NCI-H2107 treated with DMSO at 0.1 percent for 48 hours (cell line): ENCODE measurements around the gene RFFL.
"Not testable (repeated sequence)": the region's sequence is repeated elsewhere in the genome, so short reads cannot be mapped to it uniquely, and the experiment has no call there.

ENCODE experiments used
- DNase-seq: peaks from one replicate; lab custom pipeline; 2025; ENCODE audit not compliant: unreplicated experiment; lab: John Stamatoyannopoulos, UW

RFFL gene

DNA sequence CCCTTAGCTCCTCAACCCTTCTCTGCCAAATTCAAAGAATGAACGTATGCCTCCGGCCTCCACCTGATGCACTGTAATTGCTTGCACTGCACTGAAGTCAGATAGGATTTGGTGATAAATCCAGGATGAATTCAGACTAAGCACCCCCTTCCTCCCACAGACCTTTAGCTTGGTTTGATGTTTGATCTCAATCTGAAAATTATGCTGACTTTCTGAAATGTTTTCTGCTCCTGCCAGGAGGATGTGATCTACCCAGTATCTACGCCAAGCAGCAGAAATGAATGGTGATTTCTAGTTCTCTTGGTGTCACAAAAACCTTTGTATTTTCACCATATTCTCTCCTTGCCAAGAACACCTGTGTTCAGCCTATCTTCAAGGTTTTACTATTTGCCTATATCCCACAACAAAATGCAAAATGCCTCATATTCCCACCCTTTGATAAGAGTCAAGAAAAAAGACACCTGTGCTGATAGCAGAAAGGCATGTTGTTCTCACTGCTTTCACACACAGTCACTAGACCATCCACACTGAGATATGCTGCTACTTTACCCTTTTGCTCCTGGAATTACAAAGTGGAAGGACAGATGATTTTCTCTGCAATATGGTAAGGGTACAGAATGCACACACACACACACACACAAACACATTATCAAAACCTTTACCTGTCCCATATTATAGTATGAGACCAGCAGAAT, 14.7 kb downstream of the RFFL start:
- no peak for DNase-seq

DNA sequence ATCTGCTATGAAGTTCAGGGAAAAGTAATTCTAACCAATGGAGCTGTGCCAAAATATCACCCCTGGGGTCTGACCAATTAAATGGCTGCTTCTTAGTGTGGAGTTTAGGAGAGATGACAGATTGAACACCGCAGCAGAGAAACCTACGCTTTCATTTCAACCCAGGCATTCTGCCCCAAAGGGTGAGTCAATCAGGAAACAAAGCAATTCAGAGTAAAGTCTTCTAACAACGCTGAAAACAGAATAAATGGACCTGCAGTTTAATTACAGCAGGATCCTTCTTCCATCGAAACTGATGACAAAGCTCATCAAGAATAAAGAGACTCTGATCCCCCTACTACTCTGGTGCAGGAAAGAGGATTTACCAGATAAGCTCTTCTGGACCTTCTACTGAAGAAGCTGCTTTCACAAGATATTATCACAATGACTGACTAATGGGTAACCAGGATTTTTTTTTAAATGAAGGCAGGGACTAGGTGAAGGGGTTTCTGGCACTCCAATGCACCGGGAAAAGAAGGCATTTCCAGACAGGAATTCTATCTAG, 16.7 kb downstream of the RFFL start:
- no peak for DNase-seq

DNA sequence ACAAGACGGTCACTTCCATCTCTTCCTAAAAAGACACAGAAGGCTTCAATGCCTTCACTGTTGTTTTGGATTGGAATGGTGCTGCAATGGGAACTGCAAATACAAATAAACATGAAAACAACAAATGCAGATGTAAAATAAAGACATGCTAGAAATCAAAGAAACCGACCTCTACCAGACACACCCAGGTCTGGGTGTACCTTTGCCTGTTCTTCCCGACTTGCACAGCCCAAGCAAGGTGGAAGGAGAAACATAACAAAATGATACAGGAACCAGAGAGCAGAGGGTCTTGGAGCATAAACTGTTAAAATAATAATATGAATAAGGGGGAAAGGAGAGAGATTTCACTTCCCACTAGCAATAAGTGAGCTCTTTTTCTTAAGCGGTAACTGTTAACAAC, 17.3 kb downstream of the RFFL start:
- DNase-seq = no peak

DNA sequence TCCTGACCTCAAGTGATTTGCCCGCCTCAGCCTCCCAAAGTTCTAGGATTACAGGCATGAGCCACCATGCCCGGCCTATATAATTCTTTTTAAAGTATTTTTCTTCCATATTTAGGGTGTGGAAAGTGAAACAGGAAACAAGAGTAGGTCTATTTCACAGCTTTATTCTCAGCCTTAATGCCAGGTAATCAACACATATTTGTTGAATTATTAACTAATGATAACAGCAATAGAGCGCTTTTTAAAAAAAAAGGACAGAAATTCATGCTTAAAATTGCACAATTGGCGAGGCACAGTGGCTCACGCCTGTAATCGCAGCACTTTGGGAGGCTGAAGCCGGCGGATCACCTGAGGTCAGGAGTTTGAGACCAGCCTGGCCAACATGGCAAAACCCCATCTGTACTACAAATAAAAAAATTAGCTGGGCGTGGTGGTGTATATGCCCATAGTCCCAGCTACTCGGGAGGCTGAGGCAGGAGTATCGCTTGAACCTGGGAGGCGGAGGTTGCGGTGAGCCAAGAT, 18.0 kb downstream of the RFFL start:
- DNase-seq = not testable (repeated sequence)

DNA sequence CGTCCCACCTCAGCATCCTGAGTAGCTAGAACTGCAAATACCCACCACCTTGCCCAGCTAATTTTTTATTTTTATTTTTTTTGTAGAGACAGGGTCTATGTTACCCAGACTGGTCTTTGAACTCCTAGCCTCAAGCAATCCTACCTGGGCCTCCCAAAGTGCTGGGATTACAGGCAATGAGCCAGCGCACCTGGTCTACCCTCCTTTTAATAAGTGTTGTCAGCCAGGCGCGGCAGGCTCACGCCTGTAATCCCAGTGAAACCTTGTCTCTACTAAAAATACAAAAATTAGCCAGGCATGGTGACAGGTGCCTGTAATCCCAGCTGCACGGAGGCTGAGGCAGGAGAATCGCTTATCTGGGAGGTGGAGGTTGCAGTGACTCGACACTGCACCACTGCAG, 19.3 kb downstream of the RFFL start:
- no peak for DNase-seq

DNA sequence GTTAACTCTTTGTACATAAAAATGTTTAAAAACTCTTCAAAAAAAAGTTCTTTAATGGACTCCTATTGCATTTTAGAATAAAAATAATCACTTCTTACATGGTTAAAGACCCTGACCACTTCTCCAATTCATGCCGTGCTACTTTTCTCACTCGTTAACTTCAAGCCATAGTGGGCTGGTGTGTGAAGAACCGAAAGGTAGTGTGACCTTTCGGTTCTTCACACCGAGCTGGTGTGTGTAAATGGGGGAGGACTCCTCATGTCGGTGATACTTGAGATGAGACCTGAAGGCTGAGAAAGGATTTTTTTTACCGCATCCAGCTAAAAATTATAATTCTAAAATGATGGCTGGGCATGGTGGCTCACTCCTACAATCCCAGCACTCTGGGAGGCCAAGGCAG, 22.1 kb downstream of the RFFL start:
- DNase-seq = no peak

DNA sequence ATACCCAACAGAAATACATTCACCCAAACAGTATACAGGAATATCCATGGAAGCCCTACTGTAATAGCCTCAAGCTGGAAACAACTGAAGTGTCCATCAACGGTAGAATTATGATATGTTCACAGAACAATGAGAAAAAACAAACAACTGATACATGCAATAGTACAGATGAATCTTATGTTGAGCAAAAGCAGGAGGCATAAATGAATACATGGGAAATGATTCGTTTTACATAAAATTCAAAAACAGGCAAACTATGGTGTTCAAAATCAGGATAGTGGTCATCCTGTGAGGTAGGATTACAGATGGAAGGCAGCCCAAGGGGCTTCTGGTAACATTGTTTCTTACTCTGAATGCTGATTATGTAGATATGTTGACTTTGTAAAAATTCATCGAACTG, 25.1 kb downstream of the RFFL start:
- no peak for DNase-seq

DNA sequence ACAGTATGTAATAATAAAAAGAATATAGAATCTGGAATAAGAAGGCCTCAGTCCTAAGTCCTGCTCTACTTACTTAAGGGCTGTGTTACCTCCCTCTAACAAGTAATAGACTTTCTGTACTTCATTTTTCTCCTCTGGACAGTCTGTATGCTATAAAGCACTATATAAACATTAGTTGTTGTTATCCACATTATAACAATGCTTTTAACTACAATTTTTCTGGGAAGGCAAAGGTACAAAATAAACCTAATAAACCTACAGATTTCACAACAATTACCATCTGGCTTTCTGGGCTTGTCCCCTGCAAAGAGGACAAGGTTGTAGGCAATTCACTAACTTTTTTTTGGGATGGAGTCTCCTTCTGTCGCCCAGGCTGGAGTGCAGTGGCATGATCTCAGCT, 32.7 kb downstream of the RFFL start:
- DNase-seq = no peak

DNA sequence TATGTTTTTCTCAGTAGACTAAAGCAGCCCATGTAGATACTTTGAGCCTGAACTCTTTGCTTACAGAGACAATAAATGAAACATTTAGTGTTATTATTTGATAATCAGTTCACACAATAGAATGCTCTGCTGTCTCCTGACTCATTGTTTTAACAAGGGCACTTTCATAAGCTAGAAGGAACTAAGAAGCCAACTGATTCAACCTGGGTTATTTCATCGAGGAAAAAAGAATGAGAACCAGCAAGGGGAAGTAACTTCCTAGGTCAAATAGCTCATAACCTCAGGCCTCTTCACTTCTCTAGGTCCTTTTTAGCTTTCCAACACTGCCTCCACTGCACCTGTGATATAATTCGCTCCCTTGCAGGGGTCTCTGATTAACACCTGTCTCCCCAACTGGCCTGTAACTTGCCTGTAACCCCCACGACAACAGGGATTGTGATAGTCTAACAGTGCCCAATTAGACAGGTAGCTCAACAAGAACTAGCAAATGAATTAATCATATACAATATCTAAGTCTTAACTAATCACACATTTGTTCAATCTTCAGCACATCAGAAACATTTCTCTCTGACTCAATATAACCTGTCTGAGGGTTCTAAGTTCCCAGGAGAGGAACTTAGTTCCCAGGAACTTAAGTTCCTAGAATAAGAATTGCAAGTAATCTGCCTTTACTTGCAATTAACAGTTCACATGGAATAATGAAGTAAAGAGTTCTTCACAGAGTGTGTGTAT, 34.8 kb downstream of the RFFL start:
- DNase-seq = no peak

DNA sequence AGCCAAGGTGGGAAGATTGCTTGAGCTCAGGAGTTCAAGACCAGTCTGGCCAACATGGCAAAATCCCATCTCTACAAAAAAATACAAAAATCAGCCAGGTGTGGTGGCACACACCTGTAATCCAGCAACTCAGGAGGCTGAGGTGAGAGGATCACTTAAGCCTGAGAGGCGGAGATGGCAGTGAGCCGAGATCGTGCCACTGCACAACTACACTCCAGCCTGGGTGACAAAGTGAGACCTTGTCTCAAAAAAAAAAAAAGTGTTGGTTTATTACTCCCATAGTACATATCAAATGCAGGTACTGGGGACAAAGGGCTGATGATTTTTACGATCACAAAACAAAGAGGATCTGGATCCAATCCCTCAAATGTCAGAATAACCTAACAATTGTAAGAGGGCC, 35.4 kb downstream of the RFFL start:
- not testable (repeated sequence) for DNase-seq

DNA sequence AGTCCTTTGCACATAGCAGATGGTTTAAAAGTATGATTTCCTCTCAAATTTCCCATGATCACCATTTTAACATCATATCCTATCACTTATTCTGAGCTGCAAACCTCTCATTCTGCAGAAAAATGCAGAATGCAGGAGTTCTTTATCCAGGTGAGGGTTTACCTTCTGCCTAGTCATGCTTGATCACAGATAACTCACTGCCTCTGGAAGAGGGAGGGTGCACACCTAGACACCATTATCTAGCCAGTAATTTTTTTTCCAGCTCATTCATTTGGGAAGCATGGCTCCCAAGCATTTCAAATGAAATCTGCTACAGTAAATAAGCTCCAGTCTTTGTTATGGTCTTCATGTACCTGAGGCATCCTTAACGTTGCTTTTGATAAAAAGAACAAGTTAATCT, 38.0 kb downstream of the RFFL start:
- DNase-seq = no peak

DNA sequence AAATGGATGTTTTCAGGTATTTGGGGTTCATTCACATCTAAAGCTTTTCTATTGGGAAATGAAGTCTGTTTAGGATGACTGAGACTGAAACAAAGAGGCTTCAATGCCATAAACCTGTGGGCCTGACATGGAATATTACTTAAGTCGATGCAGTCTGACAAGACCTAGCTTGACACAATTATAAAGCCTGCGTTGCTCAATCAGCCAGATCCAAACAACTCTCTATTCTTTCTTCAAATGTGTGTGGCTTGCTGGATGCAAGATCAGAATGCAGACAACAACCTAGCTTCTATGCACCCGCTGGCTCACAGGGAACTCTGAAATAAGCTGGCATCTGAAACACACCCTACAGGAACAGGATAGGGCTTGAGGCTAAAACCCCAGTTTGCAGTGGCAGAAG, 40.0 kb downstream of the RFFL start:
- no peak for DNase-seq

DNA sequence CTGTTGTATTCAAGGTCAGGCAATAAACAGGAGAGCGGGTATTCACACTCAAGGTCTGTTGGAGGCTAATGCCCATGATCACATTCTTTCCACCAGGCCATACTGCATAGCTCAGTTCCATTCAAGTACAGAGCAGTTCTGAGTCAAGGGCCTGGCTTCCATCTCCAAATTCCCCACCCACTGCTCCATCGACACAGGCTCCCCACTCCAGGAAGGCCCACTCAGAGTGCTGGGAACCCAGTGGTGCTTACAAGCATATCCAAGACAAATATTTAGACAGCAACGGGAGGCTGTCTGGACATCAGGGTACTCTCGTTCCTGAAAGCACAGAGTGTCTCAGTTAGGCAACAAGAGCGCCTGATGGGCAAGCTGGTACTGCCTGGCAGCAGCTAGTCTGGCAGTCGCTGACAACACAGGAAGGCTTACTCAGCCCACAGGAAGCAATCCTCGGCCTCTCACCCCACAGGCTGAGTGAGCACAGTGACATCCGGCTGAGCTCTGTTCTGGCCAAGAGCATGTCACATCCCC, 40.9 kb downstream of the RFFL start:
- no peak for DNase-seq

DNA sequence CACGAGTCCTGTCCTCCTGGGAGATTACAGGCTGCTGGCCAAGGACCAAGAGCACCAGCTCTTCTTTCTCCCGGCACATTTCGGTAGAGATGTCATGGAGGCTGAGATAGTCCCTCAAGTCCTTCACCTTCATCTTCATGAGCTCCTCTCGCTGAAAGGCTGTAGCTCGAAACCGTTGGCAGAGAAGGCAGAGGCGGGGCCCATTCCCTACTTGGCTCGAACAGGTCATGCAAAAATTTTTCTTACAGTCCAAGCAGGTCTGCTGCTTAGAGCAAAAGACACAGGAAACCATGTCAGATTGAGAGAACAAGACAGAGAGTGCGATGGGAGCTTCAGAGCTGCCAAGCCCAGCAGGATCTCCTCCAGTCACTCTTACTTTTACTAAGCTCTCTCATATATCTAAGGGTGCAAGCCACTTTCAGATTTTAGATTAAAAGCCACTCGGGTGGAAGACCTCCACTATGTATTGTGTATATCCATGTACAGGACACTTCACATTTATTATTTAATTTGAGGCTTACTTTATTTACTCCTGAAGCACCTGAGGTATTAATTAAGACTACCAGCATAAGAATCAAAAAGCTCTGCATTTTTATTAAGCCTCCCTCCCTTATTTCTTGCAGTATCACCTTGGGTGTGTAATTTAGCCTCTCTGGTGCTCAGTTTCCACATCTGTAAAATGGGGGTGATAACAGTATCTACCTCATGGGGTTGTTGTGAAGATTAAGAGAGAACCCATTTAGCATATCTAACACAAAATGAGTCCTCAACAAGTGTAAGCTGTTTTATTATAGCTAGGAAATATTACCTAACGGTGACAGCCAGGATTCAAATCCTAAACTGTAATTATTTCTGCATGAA, 41.8 kb downstream of the RFFL start:
- no peak for DNase-seq

DNA sequence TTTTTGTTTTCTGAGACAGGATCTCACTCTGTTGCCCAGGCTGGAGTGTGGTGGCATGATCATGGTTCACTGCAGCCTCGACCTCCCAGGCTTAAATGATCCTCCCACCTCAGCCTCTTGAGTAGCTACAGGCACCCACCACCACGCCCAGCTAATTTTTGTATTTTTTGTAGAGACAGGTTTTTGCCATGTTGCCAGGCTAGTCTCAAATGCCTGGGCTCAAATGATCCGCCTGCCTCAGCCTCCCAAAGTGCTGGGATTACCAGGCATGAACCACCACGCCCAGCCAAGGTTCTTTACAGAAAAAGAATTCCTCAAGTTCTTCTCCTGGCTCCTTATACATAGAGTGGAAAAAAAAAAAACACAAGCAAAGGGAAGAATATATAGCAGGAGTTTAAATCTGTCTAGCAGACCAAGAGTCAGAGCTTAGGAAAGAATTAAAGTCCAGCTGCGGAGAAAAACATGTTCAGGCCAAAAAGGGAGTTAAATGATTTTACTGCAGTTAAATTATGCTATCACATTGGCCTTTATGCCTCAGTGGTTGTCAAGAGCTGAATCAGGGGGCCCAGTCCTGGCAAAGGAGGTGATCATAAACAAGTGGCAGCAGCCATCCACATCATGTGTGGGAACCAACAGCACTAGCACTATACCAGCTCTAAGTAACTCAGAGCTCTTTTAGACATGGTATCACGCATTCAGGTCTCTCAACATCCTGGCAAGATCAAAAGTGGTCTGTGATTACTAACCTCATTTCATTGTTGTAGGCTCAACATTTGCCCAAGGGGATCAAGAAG, 43.9 kb downstream of the RFFL start:
- no peak for DNase-seq

DNA sequence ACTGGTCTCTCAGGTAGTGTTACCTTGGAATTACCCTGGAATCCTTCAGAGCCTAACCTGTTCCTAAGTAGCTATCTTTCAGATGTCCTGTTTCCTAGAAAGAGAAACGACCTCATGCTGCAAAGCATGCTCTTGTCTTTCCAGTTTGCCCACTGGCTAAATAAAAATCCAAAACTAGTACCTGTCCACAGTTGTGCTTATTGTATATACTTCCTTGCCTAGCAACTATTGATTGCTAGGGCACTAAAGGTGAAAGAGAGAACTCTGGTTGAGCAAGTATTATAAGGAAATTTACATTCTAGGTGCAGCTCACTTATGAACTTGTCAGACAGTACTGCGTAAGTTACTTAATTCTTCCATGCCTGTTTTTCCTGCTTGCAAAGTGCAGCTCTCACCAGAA, 44.7 kb downstream of the RFFL start:
- no peak for DNase-seq

DNA sequence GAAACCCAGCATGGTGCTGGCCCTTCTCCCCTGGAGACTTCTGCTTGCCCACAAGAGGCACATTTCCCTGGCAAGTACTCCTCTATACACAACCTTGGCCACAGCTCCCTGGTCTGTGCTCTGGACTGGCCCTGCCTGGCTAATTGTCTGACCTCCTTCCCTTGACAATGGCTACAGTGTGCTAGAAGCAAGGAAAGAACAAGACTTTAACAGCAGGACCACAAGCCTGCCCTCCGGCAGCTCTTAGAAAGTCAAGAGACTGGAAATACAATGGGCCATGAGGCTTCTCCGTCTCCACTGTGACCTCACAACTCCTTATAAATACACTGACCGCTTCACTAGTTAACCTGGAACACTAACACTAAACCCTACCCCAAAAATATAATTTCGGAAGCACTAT, 46.5 kb downstream of the RFFL start:
- no peak for DNase-seq

DNA sequence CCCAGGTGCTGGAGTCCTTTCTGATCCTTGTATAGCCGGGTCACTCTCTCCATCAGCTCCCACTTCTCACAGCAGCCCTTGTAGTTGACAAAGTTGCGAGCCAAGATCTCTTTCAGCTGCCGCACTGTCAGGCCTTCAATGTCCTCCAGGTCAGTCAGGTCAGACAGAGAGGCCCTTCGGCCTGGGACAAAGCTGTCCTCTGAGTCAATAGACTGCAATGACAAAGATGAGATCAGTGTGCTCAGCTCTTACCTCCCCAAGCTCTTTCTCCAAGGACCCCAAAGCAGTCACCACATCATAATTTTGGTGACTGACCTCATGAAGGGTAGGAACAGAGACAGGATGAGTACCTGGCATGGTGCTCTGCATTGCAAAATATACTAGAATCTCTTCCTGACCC, 47.1 kb downstream of the RFFL start:
- DNase-seq = no peak

DNA sequence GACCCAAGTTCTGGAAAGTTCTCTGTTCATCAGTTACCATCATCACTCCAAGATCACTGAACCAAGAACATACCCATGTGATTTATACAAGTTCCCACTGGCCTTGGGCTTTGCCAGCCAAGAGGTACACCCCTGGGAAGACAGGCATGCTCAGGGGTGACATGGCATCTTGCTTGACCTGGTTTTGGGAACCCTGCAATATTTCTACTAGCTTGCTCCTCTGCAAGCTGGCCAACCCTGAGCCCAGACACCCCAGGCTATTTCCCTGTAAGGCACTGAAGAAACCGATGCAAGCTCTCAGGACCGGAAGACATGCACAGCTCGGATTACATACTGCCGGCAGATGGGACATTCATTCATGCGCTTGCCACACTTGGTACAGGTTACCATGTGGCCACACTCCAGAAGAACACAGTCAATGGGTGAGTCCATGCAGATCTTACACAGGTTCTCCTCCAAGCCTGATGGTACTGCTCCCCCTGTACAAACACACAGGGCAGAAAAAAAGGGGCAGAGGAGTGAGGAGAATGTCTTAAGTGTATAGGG, 51.8 kb downstream of the RFFL start:
- DNase-seq = peak; percentile 69

DNA sequence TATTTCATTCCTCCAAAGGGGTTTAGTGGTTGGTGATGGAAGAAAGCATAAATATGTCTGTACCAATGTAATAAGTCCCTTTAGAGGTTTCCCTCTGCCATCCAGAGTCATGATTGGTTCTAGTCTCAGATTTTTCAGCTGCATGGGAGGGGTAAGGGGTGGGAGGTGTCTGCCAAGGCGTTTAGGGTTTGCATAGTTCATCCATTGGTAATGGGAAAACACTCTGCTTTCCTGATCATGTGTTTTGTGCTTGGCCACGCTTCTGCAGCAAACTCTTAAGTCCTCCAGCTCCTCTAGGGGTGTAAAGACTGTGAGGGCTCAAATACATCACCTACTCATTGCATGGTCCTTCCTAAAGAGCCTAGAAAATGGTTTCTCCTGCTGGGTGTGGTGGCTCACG, 53.4 kb downstream of the RFFL start:
- DNase-seq = no peak
